ENCODE results near the gene PRKG1. TPM values are rescaled to one million over a fixed set of nuclear protein-coding genes. Genes with fewer than 3 reads are reported as not detected.
"Not testable (repeated sequence)": the region's sequence is repeated elsewhere in the genome, so short reads cannot be mapped to it uniquely, and the experiment has no call there.

PRKG1 gene
- polyA plus RNA-seq, 1 donor (not counting 4 experiments of a cell fraction or from before 2014, with no cell fraction given): 0.24 TPM

DNA sequence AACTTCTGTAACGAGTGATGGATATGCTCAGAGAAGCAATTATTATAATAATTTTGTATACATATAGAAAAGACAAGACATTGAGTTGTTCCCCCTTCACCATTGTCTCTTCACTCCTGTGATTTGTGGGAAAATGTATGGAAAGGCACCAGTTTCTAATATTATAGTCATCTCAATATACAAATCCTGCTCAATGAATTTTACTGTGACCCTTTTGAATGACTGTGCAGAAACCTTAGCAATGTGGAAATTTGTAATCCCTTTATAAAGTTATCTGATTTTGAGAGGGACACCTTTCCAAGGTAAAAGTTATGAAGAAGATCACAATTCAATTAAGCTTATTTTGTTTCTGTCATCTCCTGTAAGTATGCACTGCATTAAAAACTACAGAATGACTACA is 1165.5 kb downstream of the PRKG1 start:
- no peak overlapping the region for H3K27ac ChIP-seq (ENCODE audit: control insufficient read depth, insufficient read depth, low read length)
- TF ChIP-seq EZH2 (IDR thresholded peaks at IDR 0.05; ENCODE audit: low read length): no peak
- TF ChIP-seq, protein P1, sequence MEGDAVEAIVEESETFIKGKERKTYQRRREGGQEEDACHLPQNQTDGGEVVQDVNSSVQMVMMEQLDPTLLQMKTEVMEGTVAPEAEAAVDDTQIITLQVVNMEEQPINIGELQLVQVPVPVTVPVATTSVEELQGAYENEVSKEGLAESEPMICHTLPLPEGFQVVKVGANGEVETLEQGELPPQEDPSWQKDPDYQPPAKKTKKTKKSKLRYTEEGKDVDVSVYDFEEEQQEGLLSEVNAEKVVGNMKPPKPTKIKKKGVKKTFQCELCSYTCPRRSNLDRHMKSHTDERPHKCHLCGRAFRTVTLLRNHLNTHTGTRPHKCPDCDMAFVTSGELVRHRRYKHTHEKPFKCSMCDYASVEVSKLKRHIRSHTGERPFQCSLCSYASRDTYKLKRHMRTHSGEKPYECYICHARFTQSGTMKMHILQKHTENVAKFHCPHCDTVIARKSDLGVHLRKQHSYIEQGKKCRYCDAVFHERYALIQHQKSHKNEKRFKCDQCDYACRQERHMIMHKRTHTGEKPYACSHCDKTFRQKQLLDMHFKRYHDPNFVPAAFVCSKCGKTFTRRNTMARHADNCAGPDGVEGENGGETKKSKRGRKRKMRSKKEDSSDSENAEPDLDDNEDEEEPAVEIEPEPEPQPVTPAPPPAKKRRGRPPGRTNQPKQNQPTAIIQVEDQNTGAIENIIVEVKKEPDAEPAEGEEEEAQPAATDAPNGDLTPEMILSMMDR (optimal IDR thresholded peaks at IDR 0.05 in 1 of 3, IDR thresholded peaks at IDR 0.05 in 1 of 3, conservative IDR thresholded peaks at IDR 0.05 in 1 of 3; ENCODE audit: extremely low read depth in 1 of 3, insufficient read depth in 2 of 3, low read length in 3 of 3): no peak
- DNase-seq (ENCODE audit: low read depth, low spot score) (no peak), FAIRE-seq (no peak)
- H3K9me3 ChIP-seq (ENCODE audit: control insufficient read depth, low read depth, low read length): no peaks in the 10 kb centered on the region
- no peak overlapping the region for H3K4me3 ChIP-seq (ENCODE audit: control insufficient read depth in 2 of 3, extremely low read depth in 1 of 3, insufficient read depth in 2 of 3, low read depth in 1 of 3, low read length in 3 of 3)
- dilution Hi-C loops (cut with MboI; ENCODE audit: extremely low pct_ligation_motif_present, low sequenced_read_pairs): no loop called here
- no peaks in the 10 kb centered on the region for H4K20me1 ChIP-seq (ENCODE audit: control insufficient read depth, extremely low read depth, insufficient read depth, low read length)
- no peak overlapping the region for H3K9ac ChIP-seq (ENCODE audit: control insufficient read depth, extremely low read depth, insufficient read depth, low read length)
- H3K9me1 ChIP-seq (ENCODE audit: control insufficient read depth, extremely low read depth, insufficient read depth, low read length): no peaks in the 10 kb centered on the region
- H3K36me3 ChIP-seq (ENCODE audit: control insufficient read depth in 2 of 2, extremely low read depth in 1 of 2, insufficient read depth in 2 of 2, low read length in 2 of 2): no peaks in the 10 kb centered on the region
- no peaks in the 10 kb centered on the region for H3K79me2 ChIP-seq (ENCODE audit: control insufficient read depth, insufficient read depth, low read length)
- H3K27me3 ChIP-seq (ENCODE audit: control insufficient read depth, extremely low read depth, insufficient read depth, low read length): no peaks in the 10 kb centered on the region
- H3K4me1 ChIP-seq (ENCODE audit: control insufficient read depth, extremely low read depth, insufficient read depth, low read length): no peaks in the 10 kb centered on the region
- no peak overlapping the region for H2AFZ ChIP-seq (ENCODE audit: control insufficient read depth, low read length)
- no peak overlapping the region for H3K4me2 ChIP-seq (ENCODE audit: control insufficient read depth, extremely low read depth, insufficient read depth, low read depth, low read length)

DNA sequence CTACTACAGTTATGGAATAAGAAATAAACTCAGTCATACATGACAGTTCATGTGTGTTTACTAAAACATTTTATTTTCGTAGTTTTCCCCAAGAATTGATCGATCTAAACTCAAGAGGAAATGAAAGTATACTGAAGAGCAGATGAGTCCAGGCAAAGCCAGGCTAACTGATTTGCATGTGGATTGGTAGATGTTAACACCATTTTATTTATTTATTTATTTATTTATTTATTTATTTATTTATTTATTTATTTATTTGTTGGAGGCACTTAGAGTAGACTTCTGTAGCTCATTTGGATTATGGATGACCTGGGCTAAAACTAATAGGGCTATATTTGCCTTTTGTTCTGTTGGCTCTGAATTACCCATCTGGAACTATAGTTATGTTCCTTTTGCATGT is 1171.3 kb downstream of the PRKG1 start:
- Histone ChIP-seq H3K9me3 (ENCODE audit: control insufficient read depth, low read depth, low read length) (no peaks in the 10 kb centered on the region), H3K36me3 (ENCODE audit: control insufficient read depth in 2 of 2, extremely low read depth in 1 of 2, insufficient read depth in 2 of 2, low read length in 2 of 2) (no peaks in the 10 kb centered on the region), H3K4me2 (ENCODE audit: control insufficient read depth, extremely low read depth, insufficient read depth, low read depth, low read length) (no peak overlapping the region), H2AFZ (ENCODE audit: control insufficient read depth, low read length) (no peak overlapping the region), H3K4me3 (ENCODE audit: control insufficient read depth in 2 of 3, extremely low read depth in 1 of 3, insufficient read depth in 2 of 3, low read depth in 1 of 3, low read length in 3 of 3) (no peak overlapping the region), H3K79me2 (ENCODE audit: control insufficient read depth, insufficient read depth, low read length) (no peaks in the 10 kb centered on the region), H3K9me1 (ENCODE audit: control insufficient read depth, extremely low read depth, insufficient read depth, low read length) (no peaks in the 10 kb centered on the region), H4K20me1 (ENCODE audit: control insufficient read depth, extremely low read depth, insufficient read depth, low read length) (no peaks in the 10 kb centered on the region), H3K27ac (ENCODE audit: control insufficient read depth, insufficient read depth, low read length) (no peak overlapping the region), H3K9ac (ENCODE audit: control insufficient read depth, extremely low read depth, insufficient read depth, low read length) (no peak overlapping the region), H3K4me1 (ENCODE audit: control insufficient read depth, extremely low read depth, insufficient read depth, low read length) (peaks cover 6% of the 10 kb centered on the region), H3K27me3 (ENCODE audit: control insufficient read depth, extremely low read depth, insufficient read depth, low read length) (no peaks in the 10 kb centered on the region)
- dilution Hi-C loops (cut with MboI; ENCODE audit: extremely low pct_ligation_motif_present, low sequenced_read_pairs): no loop called here
- no peak for FAIRE-seq
- no peak for DNase-seq (ENCODE audit: low read depth, low spot score)
- TF ChIP-seq, protein P1 (optimal IDR thresholded peaks at IDR 0.05 in 1 of 3, IDR thresholded peaks at IDR 0.05 in 1 of 3, conservative IDR thresholded peaks at IDR 0.05 in 1 of 3; ENCODE audit: extremely low read depth in 1 of 3, insufficient read depth in 2 of 3, low read length in 3 of 3): no peak
- TF ChIP-seq EZH2 (IDR thresholded peaks at IDR 0.05; ENCODE audit: low read length): no peak

DNA sequence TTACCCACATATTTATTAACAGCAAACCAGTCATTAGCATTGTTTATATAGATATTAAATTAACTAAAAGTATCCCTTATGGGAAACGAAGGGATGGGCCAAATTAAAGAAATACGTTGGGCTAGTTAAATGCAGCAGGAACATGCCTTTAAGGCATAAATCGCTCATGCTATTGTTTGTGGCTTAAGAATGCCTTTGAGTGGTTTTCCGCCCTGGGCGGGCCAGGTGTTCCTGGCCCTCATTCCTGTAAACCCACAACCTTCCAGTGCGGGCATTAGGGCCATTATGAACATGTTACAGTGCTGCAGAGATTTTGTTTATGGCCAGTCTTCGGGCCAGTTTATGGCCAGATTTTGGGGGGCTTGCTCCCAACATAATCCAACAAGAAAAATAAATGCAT is 1173.6 kb downstream of the PRKG1 start:
- H3K9ac ChIP-seq (ENCODE audit: control insufficient read depth, extremely low read depth, insufficient read depth, low read length); H3K4me3 ChIP-seq (ENCODE audit: control insufficient read depth in 2 of 3, extremely low read depth in 1 of 3, insufficient read depth in 2 of 3, low read depth in 1 of 3, low read length in 3 of 3); dilution Hi-C loops (cut with MboI; ENCODE audit: extremely low pct_ligation_motif_present, low sequenced_read_pairs); H3K9me3 ChIP-seq (ENCODE audit: control insufficient read depth, low read depth, low read length); H3K79me2 ChIP-seq (ENCODE audit: control insufficient read depth, insufficient read depth, low read length); H3K4me1 ChIP-seq (ENCODE audit: control insufficient read depth, extremely low read depth, insufficient read depth, low read length); DNase-seq (ENCODE audit: low read depth, low spot score); H3K36me3 ChIP-seq (ENCODE audit: control insufficient read depth in 2 of 2, extremely low read depth in 1 of 2, insufficient read depth in 2 of 2, low read length in 2 of 2); H3K4me2 ChIP-seq (ENCODE audit: control insufficient read depth, extremely low read depth, insufficient read depth, low read depth, low read length); H2AFZ ChIP-seq (ENCODE audit: control insufficient read depth, low read length); H3K27ac ChIP-seq (ENCODE audit: control insufficient read depth, insufficient read depth, low read length); H3K27me3 ChIP-seq (ENCODE audit: control insufficient read depth, extremely low read depth, insufficient read depth, low read length); H4K20me1 ChIP-seq (ENCODE audit: control insufficient read depth, extremely low read depth, insufficient read depth, low read length); H3K9me1 ChIP-seq (ENCODE audit: control insufficient read depth, extremely low read depth, insufficient read depth, low read length): not testable (repeated sequence)
- FAIRE-seq: peak; percentile 29

Data from keratinocyte (primary cell).